CD1c-positive myeloid dendritic cell (primary cell): ENCODE results near the gene PCSK4.

Experiments used
- DNase-seq: peaks from one replicate; pipeline ENCODE4 v3.0.0-alpha.2; 2016; ENCODE audit errors: extremely low spot score

Gene PCSK4

GRCh38 chr19:1438035-1438932 lies 51.9 kb downstream of the PCSK4 start, which contains the start of gene RPS15:
Gene RPS15 (plus strand): TSS chr19:1438396. CDS start chr19:1438426, 30 bp downstream.
- DNase-seq, result peak; percentile 99

GRCh38 chr19:1437609-1438008 lies 52.5 kb downstream of the PCSK4 start:
- DNase-seq, result no peak

- DNase-seq, result peak; percentile 34
Observed at GRCh38 chr19:1435378-1435989, 54.7 kb downstream of the PCSK4 start.

- DNase-seq, result no peak
Observed at GRCh38 chr19:1434577-1435060, 55.5 kb downstream of the PCSK4 start.

- no peak for DNase-seq
Observed at GRCh38 chr19:1434040-1434366, 56.1 kb downstream of the PCSK4 start.

GRCh38 chr19:1433119-1434039 lies 56.8 kb downstream of the PCSK4 start:
- no peak for DNase-seq

- DNase-seq, result no peak
Observed at GRCh38 chr19:1432507-1432887, 57.7 kb downstream of the PCSK4 start.

GRCh38 chr19:1431759-1432506 lies 58.2 kb downstream of the PCSK4 start:
- no peak for DNase-seq
